Chondrocyte (in vitro differentiated cells): ENCODE measurements around the gene ITPR1. TPM values are rescaled to one million over a fixed set of nuclear protein-coding genes. Genes with fewer than 3 reads are reported as not detected.

ENCODE experiments used
- DNase-seq: peaks from one replicate; pipeline ENCODE4 v3.0.0; 2021; ENCODE audit warnings: mixed read lengths, low spot score
- H3K27ac Mint-ChIP-seq: one replicate; pipeline ENCODE4 v1.8.0; 2021; ENCODE audit warnings: mild to moderate bottlenecking, moderate library complexity, mixed read lengths; ENCODE audit not compliant: unreplicated experiment
- H3K27me3 Mint-ChIP-seq: 2 replicates; pipeline ENCODE4 v1.8.0; 2021; ENCODE audit warnings: low read depth, mixed read lengths
- H3K36me3 Mint-ChIP-seq: 2 replicates; pipeline ENCODE4 v1.8.0; 2021; ENCODE audit warnings: low read depth, mixed read lengths
- H3K4me1 Mint-ChIP-seq: 2 replicates; pipeline ENCODE4 v1.8.0; 2021; ENCODE audit warnings: low read depth, mild to moderate bottlenecking, mixed read lengths
- H3K4me3 Mint-ChIP-seq: one replicate; pipeline ENCODE4 v1.8.0; 2021; ENCODE audit warnings: mild to moderate bottlenecking, moderate library complexity, mixed read lengths; ENCODE audit not compliant: unreplicated experiment
- H3K9me3 Mint-ChIP-seq: 2 replicates; pipeline ENCODE4 v1.8.0; 2021; ENCODE audit warnings: low read depth, mixed read lengths
- total RNA-seq: library from RNA; stranded (reverse); gene quantifications from 3 replicates; pipeline ENCODE4 v1.2.1, GENCODE V29; 2021
- TF ChIP-seq, protein P1 (sequence below): fragments of 200-600 bp; sonication (generic); IDR thresholded peaks from 2 replicates; pipeline ENCODE4 v1.5.0; 2021; ENCODE audit warnings: antibody characterized with exemption, mild to moderate bottlenecking, moderate library complexity

ITPR1 gene
- total RNA-seq, 1 donor from 2014 or later: 45.0 TPM

DNA sequence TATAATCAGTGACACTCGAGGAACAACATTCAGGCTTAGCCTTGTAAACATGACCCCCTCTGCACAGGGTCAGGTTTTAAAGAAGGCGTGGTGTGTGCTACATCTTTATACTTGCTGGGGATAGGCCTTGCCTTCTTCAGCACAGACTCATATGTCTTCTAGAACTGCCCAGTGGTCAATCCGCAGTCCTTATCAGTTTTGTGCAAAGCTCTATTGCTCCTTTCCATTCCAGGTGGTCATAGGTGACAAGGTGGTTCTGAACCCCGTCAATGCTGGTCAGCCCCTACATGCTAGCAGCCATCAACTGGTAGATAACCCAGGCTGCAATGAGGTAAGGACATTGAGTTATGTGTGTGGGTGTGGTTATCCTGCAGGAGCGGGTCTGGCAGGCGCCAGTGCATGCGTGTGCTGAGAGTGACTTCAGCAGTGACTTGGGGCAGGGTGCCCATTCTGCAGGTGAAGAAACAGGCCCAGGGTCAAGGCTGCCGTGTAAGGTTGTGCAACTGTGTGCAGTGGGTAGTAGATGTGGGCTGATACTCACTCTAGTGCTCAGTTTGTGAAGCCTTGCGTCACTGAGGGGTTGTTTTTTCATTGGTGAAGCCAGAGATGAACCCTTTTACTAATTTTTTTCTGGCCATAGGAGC is 150.9 kb downstream of the ITPR1 start:
- H3K9me3 Mint-ChIP-seq: no peaks in the 10 kb centered on the region
- no peaks in the 10 kb centered on the region for H3K27me3 Mint-ChIP-seq
- no peaks in the 10 kb centered on the region for H3K4me1 Mint-ChIP-seq
- H3K36me3 Mint-ChIP-seq: peaks cover 34% of the 10 kb centered on the region
- no peak overlapping the region for H3K4me3 Mint-ChIP-seq
- no peak for DNase-seq
- H3K27ac Mint-ChIP-seq: no peak overlapping the region
- TF ChIP-seq, protein P1, sequence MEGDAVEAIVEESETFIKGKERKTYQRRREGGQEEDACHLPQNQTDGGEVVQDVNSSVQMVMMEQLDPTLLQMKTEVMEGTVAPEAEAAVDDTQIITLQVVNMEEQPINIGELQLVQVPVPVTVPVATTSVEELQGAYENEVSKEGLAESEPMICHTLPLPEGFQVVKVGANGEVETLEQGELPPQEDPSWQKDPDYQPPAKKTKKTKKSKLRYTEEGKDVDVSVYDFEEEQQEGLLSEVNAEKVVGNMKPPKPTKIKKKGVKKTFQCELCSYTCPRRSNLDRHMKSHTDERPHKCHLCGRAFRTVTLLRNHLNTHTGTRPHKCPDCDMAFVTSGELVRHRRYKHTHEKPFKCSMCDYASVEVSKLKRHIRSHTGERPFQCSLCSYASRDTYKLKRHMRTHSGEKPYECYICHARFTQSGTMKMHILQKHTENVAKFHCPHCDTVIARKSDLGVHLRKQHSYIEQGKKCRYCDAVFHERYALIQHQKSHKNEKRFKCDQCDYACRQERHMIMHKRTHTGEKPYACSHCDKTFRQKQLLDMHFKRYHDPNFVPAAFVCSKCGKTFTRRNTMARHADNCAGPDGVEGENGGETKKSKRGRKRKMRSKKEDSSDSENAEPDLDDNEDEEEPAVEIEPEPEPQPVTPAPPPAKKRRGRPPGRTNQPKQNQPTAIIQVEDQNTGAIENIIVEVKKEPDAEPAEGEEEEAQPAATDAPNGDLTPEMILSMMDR: no peak

DNA sequence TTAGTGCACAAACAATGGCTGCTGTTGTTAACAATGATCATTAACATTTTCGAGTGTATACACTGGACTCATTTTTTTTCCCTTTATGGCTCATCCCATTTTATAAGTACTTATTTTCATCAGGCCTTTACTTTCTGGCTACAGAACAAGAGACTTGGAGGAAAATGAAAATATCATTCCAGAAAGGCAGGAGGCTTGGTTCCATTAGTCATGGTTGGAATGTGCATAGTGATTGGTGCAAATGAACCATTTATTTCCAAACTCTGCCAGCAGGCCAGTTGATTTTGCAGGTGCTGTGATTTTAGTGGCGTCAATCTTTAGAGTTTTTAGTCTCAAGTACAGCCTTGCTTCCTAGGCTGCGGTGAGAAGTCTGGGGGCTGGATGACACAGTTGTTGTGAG is 151.8 kb downstream of the ITPR1 start:
- Mint-ChIP-seq H3K9me3 (no peaks in the 10 kb centered on the region), H3K4me3 (no peak overlapping the region), H3K4me1 (no peaks in the 10 kb centered on the region), H3K27ac (no peak overlapping the region), H3K27me3 (no peaks in the 10 kb centered on the region), H3K36me3 (peaks cover 34% of the 10 kb centered on the region)
- TF ChIP-seq, protein P1: no peak
- DNase-seq: no peak

DNA sequence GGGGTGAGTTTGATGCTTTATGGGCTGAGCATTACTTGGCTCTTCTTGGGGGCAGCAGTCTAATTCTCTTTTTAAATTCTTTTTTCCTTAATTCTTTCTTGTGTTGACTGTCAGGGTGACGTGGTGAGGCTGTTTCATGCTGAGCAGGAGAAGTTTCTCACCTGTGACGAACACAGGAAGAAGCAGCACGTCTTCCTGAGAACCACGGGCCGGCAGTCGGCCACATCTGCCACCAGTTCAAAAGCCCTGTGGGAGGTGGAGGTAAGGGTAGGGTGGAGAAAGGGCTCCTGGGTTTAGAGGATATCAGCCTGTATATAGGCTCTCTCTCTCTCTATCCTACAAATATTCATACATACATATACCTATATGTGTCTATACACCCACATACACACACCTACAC is 152.3 kb downstream of the ITPR1 start:
- H3K4me3 Mint-ChIP-seq: no peak overlapping the region
- H3K27ac Mint-ChIP-seq: no peak overlapping the region
- H3K4me1 Mint-ChIP-seq: peaks cover 4% of the 10 kb centered on the region
- no peak for DNase-seq
- peaks cover 29% of the 10 kb centered on the region for H3K36me3 Mint-ChIP-seq
- H3K27me3 Mint-ChIP-seq: no peaks in the 10 kb centered on the region
- H3K9me3 Mint-ChIP-seq: peaks cover 4% of the 10 kb centered on the region
- TF ChIP-seq, protein P1: no peak

DNA sequence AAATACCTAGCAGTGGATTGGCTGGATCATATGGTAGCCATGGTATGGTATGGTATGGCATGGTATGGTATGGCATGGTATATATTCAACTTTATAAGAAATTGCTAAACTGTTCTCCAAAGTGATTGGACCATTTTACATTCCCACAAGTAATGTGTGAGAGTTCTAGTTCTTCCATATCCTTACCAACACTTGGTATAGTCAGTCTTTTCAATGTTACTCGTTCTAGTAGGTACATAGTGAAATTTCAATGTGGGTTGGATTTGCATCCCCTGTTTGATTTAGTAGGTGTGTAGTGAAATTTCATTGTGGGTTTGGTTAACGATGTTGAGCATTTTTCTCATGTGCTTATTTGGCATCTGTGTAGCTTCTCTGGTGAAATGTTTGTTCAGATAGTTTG is 154.3 kb downstream of the ITPR1 start:
- Mint-ChIP-seq H3K27me3 (no peaks in the 10 kb centered on the region), H3K4me1 (peaks cover 9% of the 10 kb centered on the region), H3K9me3 (peaks cover 7% of the 10 kb centered on the region), H3K27ac (no peak overlapping the region), H3K36me3 (peaks cover 28% of the 10 kb centered on the region), H3K4me3 (no peak overlapping the region)
- DNase-seq: no peak
- TF ChIP-seq, protein P1: no peak

DNA sequence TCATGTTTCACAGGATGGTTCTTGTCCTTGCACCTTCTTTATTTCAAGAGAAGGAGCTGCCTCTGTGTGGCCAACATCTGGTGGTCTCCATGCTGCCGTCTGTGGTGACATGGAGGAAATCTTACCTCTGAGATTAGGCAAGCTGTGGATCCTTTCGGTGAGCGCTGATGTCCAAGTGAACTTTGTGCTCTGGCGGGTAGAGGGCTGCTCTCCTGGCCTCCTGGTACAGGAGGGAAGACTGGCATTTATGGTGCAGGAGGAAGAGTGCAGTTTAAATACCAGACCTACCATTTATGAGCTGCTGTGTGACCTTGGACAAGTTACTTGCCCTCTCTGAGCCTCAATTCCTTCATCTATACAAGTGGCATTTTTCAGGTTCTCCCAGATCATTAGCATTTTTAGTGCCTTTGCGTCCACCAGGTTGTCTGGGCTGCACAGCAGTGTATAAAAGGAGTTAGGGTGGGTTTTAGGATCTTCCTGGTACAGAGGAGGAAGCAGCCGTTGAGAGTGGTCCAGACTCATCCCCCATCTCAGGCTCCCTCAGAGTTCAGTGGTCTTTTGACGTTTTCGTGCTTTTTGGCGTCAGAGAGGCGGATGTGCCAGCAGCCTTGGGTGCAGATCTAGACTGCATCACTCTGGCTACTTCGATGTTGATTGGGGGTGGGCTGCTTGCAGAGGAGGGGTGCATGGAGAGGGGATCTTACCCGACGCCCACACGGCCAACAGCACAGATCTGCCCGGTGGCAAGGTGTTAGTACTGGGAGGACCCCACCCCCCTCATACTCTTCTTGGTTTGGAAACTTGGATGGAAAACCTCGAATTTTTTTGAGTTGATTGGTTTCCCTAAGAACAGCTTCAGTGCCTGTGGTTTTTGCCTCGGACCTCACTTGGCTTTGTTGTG is 162.2 kb downstream of the ITPR1 start:
- Mint-ChIP-seq H3K4me3 (no peak overlapping the region), H3K9me3 (peaks cover 4% of the 10 kb centered on the region), H3K27ac (no peak overlapping the region), H3K27me3 (no peaks in the 10 kb centered on the region), H3K4me1 (peaks cover 12% of the 10 kb centered on the region), H3K36me3 (peaks cover 8% of the 10 kb centered on the region)
- TF ChIP-seq, protein P1: no peak
- no peak for DNase-seq
